Fibroblast of lung (primary cell): ENCODE measurements around the gene PAFAH1B1. TPM values are rescaled to one million over a fixed set of nuclear protein-coding genes. Genes with fewer than 3 reads are reported as not detected.

Experiments used
- DNase-seq, 2 donors: peaks; one replicate each; pipeline versions ENCODE4 v3.0.0 to v3.0.0-alpha.2; 2010; ENCODE audit warnings: low read depth in 2 of 2
- H2AFZ ChIP-seq: 2 replicates; pipeline ENCODE4 v1.5.1; 2012; ENCODE audit warnings: low read length, control low read depth, inconsistent platforms
- H3K27ac ChIP-seq: 2 replicates; pipeline ENCODE4 v1.5.1; 2011; ENCODE audit warnings: low read length, control low read depth; ENCODE audit not compliant: insufficient read depth
- H3K27me3 ChIP-seq: 2 replicates; pipeline ENCODE4 v1.5.1; 2011; ENCODE audit warnings: mild to moderate bottlenecking, low read length; ENCODE audit not compliant: control insufficient read depth, insufficient read depth
- H3K36me3 ChIP-seq: 2 replicates; pipeline ENCODE4 v1.5.1; 2011; ENCODE audit warnings: low read length; ENCODE audit not compliant: control insufficient read depth, insufficient read depth
- H3K4me1 ChIP-seq: 2 replicates; pipeline ENCODE4 v1.5.1; 2011; ENCODE audit warnings: low read length; ENCODE audit not compliant: control insufficient read depth, insufficient read depth; ENCODE audit errors: extremely low read depth
- H3K4me2 ChIP-seq: 2 replicates; pipeline ENCODE4 v1.5.1; 2011; ENCODE audit warnings: low read length, control low read depth; ENCODE audit not compliant: insufficient read depth; ENCODE audit errors: extremely low read depth
- H3K4me3 ChIP-seq, 4 experiments: fragments of 200-600 bp in 1 of 4; sonication (generic) in 1 of 4; replicated peaks in 1 of 4; 2 replicates each; pipeline ENCODE4 v1.5.1; 2011 to 2016; ENCODE audit warnings: low read length in 4 of 4, low read depth in 3 of 4, mild to moderate bottlenecking in 3 of 4, control low read depth in 2 of 4, inconsistent platforms in 1 of 4, mixed read lengths in 1 of 4; ENCODE audit not compliant: insufficient read depth in 1 of 4; ENCODE audit errors: control extremely low read depth in 1 of 4
- H3K79me2 ChIP-seq: 2 replicates; pipeline ENCODE4 v1.5.1; 2012; ENCODE audit warnings: mild to moderate bottlenecking, low read length, inconsistent platforms; ENCODE audit not compliant: control insufficient read depth, insufficient read depth
- H3K9ac ChIP-seq: 2 replicates; pipeline ENCODE4 v1.5.1; 2011; ENCODE audit warnings: mild to moderate bottlenecking, low read length, control low read depth; ENCODE audit not compliant: insufficient read depth
- H3K9me3 ChIP-seq: 2 replicates; pipeline ENCODE4 v1.5.1; 2012; ENCODE audit warnings: low read depth, low read length; ENCODE audit not compliant: control insufficient read depth, insufficient read depth
- H4K20me1 ChIP-seq: 2 replicates; pipeline ENCODE4 v1.5.1; 2011; ENCODE audit warnings: low read length; ENCODE audit not compliant: control insufficient read depth, insufficient read depth; ENCODE audit errors: extremely low read depth
- CTCF ChIP-seq, 2 donors: IDR thresholded peaks in 1 of 2; conservative IDR thresholded peaks in 1 of 2; 1 replicate in 1 of 2; 2 replicates in 1 of 2; pipeline ENCODE4 v1.5.1; 2011 to 2012; ENCODE audit warnings: low read length in 2 of 2, control low read depth in 1 of 2, inconsistent platforms in 1 of 2, low read depth in 1 of 2, mild to moderate bottlenecking in 1 of 2
- EZH2 ChIP-seq: IDR thresholded peaks from 2 replicates; pipeline ENCODE4 v1.5.1; 2012; ENCODE audit warnings: low read length, control low read depth, mild to moderate bottlenecking; ENCODE audit errors: missing control alignments
- polyA plus RNA-seq, 2 donors: library from polyadenylated mRNA; depleted of rRNA in 1 of 2; stranded (reverse) in 1 of 2; unstranded in 1 of 2; fragments of >200 nt; gene quantifications; 2 replicates each; pipeline ENCODE4 v1.2.1, GENCODE V29; 2011 to 2012; ENCODE audit warnings: missing spikeins in 1 of 2
- total RNA-seq: library from RNA; depleted of rRNA; stranded (reverse); fragments of >200 nt; gene quantifications from 2 replicates; pipeline ENCODE4 v1.2.1, GENCODE V29; 2014

Gene PAFAH1B1
- total and polyA plus RNA-seq, 2 donors (not counting 1 experiment from before 2014, with no cell fraction given): 107 to 108 TPM

- Histone ChIP-seq H4K20me1 (peaks cover 21% of the 10 kb centered on the region), H3K27ac (no peak overlapping the region)
Measured at GRCh38 chr17:2609091-2609490, 15.6 kb downstream of the PAFAH1B1 start.

GRCh38 chr17:2610195-2611175 lies 17.0 kb downstream of the PAFAH1B1 start:
- Histone ChIP-seq H3K36me3 (no peaks in the 10 kb centered on the region), H4K20me1 (peaks cover 17% of the 10 kb centered on the region)

More at GRCh38 chr17:2609091-2609490, 15.6 kb downstream of the PAFAH1B1 start:
- H3K79me2 ChIP-seq: peaks cover 98% of the 10 kb centered on the region
- H3K27me3 ChIP-seq: no peaks in the 10 kb centered on the region
- TF ChIP-seq CTCF (conservative IDR thresholded peaks at IDR 0.05 in 1 of 2, IDR thresholded peaks at IDR 0.05 in 1 of 2; ENCODE audit: low read depth in 1 of 2, low read length in 2 of 2) (no peak), EZH2 (no peak)
- no peak overlapping the region for H3K9ac ChIP-seq
- H3K4me2 ChIP-seq: no peak overlapping the region
- H3K9me3 ChIP-seq: no peaks in the 10 kb centered on the region
- no peak for DNase-seq
- H3K36me3 ChIP-seq: peaks cover 3% of the 10 kb centered on the region
- H2AFZ ChIP-seq: no peak overlapping the region
- no peak overlapping the region for H3K4me3 ChIP-seq
- no peaks in the 10 kb centered on the region for H3K4me1 ChIP-seq

More at GRCh38 chr17:2610195-2611175, 17.0 kb downstream of the PAFAH1B1 start:
- Histone ChIP-seq H3K27me3 (no peaks in the 10 kb centered on the region), H3K9me3 (no peaks in the 10 kb centered on the region), H3K4me3 (no peak overlapping the region), H3K9ac (no peak overlapping the region), H2AFZ (no peak overlapping the region), H3K27ac (no peak overlapping the region), H3K4me2 (no peak overlapping the region), H3K4me1 (no peaks in the 10 kb centered on the region), H3K79me2 (peaks cover 98% of the 10 kb centered on the region)
- no peak for DNase-seq
- TF ChIP-seq CTCF (conservative IDR thresholded peaks at IDR 0.05 in 1 of 2, IDR thresholded peaks at IDR 0.05 in 1 of 2; ENCODE audit: low read depth in 1 of 2, low read length in 2 of 2) (no peak), EZH2 (no peak)
